Fibroblast of mammary gland (primary cell): ENCODE results near the gene LZTR1.
A peak's percentile ranks its signal among the peaks of the same experiment; 100 is the strongest.
"Not testable (repeated sequence)": the region's sequence is repeated elsewhere in the genome, so short reads cannot be mapped to it uniquely, and the experiment has no call there.

Experiments
- DNase-seq: peaks from one replicate; pipeline ENCODE4 v3.0.0-alpha.2; 2010; ENCODE audit warnings: low read depth
- H3K4me3 ChIP-seq: 2 replicates; pipeline ENCODE4 v1.5.1; 2011; ENCODE audit warnings: low read depth, mild to moderate bottlenecking, low read length, moderate library complexity; ENCODE audit not compliant: control insufficient read depth
- CTCF ChIP-seq: conservative IDR thresholded peaks from 2 replicates; pipeline ENCODE4 v1.5.1; 2011; ENCODE audit warnings: low read depth, low read length, inconsistent platforms; ENCODE audit not compliant: control insufficient read depth, insufficient read depth

LZTR1 gene

GRCh38 chr22:20999350-21000206 lies 17.5 kb downstream of the LZTR1 start:
- no peak overlapping the region for H3K4me3 ChIP-seq
- no peak for TF ChIP-seq CTCF

GRCh38 chr22:21000207-21000986 lies 18.3 kb downstream of the LZTR1 start:
- DNase-seq: no peak
- H3K4me3 ChIP-seq: peak overlapping the region; percentile 85
- TF ChIP-seq CTCF: no peak

More at GRCh38 chr22:20999350-21000206, 17.5 kb downstream of the LZTR1 start:
- no peak for DNase-seq

DNA sequence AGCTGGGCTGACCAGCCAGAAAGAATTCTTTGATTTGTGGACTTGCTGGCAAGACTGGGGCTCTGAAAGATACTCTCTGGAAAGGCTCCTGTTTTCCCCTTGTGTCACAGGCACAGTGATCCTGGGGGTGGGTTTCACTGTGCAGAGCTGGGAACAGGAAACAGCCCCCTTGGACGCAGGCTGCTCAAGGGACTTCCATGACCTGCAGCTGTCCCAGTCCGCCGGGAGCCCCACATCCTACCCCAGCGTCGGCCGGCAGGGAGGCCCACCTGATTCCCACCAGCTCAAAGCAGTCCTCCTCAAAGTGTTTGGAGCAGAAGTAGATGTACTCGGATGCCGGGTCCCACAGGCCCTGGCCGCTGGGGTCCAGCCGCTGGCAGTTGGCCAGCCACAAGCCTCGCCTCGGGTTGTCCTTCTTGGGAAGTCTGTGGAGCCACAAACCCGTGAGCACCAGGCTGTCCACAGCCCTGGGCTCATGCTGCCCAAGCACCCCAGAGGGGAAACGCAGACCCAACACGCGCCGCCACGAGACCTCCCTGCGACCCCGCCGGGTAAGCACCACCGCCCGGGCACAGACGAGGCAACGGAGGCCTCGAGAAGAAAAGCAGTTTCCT lies 19.0 kb downstream of the LZTR1 start:
- no peak for TF ChIP-seq CTCF
- peak overlapping the region; percentile 85 for H3K4me3 ChIP-seq
- DNase-seq: no peak

DNA sequence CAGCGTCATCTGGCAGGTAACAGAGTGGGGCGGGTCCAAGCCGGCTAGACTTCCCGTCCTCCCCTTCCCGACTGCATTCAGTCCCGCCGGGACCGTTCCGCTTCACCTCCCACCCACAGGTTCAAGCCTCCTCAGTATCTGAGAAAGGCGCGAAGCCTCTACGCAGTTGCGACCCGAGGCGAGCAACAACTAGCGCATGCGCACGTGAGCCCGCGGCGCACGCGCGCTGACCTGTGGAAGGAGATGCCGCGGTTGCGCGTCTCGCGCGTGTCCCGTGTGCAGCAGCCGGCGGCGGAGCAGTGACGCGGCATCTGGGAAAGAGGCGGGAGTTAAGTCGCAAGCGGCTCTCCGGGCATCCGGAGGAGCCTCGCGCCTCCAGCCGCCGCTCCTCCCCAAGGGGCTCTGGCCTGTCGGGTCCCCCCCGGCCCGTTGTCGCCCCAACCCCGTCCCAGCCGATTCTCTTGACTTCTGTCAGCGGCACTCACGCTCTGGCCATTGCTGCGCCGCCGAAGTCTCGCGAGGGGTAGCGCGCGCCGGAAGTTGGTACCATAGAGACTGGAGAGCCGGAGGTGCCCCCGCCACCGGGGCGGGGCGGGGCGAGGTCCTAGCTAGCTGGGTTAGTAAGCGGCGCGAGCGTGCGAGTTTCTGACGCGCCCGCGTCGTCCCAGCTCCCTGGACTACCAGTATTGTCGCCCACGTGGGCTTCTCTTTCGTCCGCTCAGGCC lies 19.7 kb downstream of the LZTR1 start, which contains the start of gene THAP7:
THAP7 (minus strand) TSS at position 518 of the 725 bp plus-strand sequence; CDS start at position 311, 207 bp downstream.
- TF ChIP-seq CTCF: no peak
- H3K4me3 ChIP-seq: peak within 1 kb of the TSS; percentile 85
- DNase-seq: peak; percentile 90

DNA sequence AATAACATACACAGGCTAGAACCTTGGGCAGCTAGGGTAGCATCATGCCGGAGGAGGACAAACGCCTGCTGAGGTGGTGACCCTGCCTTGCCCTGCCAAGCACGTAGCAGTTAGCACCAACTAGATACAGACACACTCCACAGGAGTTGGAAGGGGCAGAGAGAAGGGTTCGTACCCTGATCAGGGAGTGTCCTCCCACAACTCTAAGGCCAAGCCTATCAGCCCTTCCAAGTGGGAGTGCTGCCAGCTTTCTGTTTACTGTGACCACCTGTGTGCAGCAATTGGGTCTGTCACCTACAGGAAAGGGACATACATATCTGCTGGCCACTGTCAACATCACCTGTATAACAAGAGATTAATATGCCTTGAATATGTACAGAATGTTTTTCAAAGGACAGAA lies 21.7 kb downstream of the LZTR1 start:
- TF ChIP-seq CTCF: no peak

GRCh38 chr22:21009208-21009607 lies 27.1 kb downstream of the LZTR1 start:
- not testable (repeated sequence) for DNase-seq, H3K4me3 ChIP-seq

More for the DNA sequence above, 21.7 kb downstream of the LZTR1 start:
- no peak overlapping the region for H3K4me3 ChIP-seq
- DNase-seq: no peak
